HG02678 (cell line): ENCODE results near the gene WASHC3.
"Not testable (repeated sequence)": the region's sequence is repeated elsewhere in the genome, so short reads cannot be mapped to it uniquely, and the experiment has no call there.

Experiments
- ATAC-seq: cut with Tn5 transposase; IDR thresholded peaks from one replicate; pipeline ENCODE4 v1.9.1; 2021; ENCODE audit warnings: mild to moderate bottlenecking, moderate library complexity; ENCODE audit not compliant: unreplicated experiment

WASHC3 gene

GRCh38 chr12:102051431-102051965 is 10.3 kb downstream of the WASHC3 start:
- ATAC-seq: no peak

GRCh38 chr12:102050660-102051430 is 10.9 kb downstream of the WASHC3 start:
- ATAC-seq: no peak

GRCh38 chr12:102043928-102044327 is 17.9 kb downstream of the WASHC3 start:
- peak; percentile 98 for ATAC-seq

GRCh38 chr12:102033991-102034745 is 27.6 kb downstream of the WASHC3 start:
- no peak for ATAC-seq

- ATAC-seq: no peak
Measured at GRCh38 chr12:102031852-102032251, 29.9 kb downstream of the WASHC3 start.

GRCh38 chr12:102029141-102029540 is 32.6 kb downstream of the WASHC3 start:
- no peak for ATAC-seq

- ATAC-seq: no peak
Measured at GRCh38 chr12:102026728-102027127, 35.1 kb downstream of the WASHC3 start.

GRCh38 chr12:102024765-102025164 is 37.0 kb downstream of the WASHC3 start:
- ATAC-seq: no peak

- no peak for ATAC-seq
Measured at GRCh38 chr12:102023343-102023930, 38.4 kb downstream of the WASHC3 start.

GRCh38 chr12:102022286-102022685 is 39.5 kb downstream of the WASHC3 start:
- no peak for ATAC-seq

- ATAC-seq: no peak
Measured at GRCh38 chr12:102021540-102022246, 40.1 kb downstream of the WASHC3 start.

- not testable (repeated sequence) for ATAC-seq
Measured at GRCh38 chr12:102018607-102019006, 43.2 kb downstream of the WASHC3 start.

GRCh38 chr12:102016472-102016871 is 45.3 kb downstream of the WASHC3 start:
- ATAC-seq: no peak

GRCh38 chr12:102010265-102010994 is 51.4 kb downstream of the WASHC3 start:
- peak; percentile 93 for ATAC-seq

- ATAC-seq: peak; percentile 3
Measured at GRCh38 chr12:102009796-102010195, 52.0 kb downstream of the WASHC3 start.

GRCh38 chr12:102008615-102009126 is 53.1 kb downstream of the WASHC3 start:
- no peak for ATAC-seq

GRCh38 chr12:102005256-102005655 is 56.5 kb downstream of the WASHC3 start:
- no peak for ATAC-seq

- ATAC-seq: no peak
Measured at GRCh38 chr12:101997102-101997501, 64.7 kb downstream of the WASHC3 start.

- no peak for ATAC-seq
Measured at GRCh38 chr12:101995684-101996083, 66.1 kb downstream of the WASHC3 start.

- no peak for ATAC-seq
Measured at GRCh38 chr12:101992091-101992490, 69.7 kb downstream of the WASHC3 start.
